Hepatocyte (in vitro differentiated cells): Measurements from ENCODE around the gene CASTOR1.

ENCODE experiments used
- EZH2 ChIP-seq: fragments of 200-600 bp; sonication (generic); IDR thresholded peaks from 2 replicates; pipeline ENCODE4 v1.6.1; 2016; ENCODE audit warnings: antibody characterized with exemption, mild to moderate bottlenecking, borderline replicate concordance
- EZH2phosphoT487 ChIP-seq: fragments of 200-600 bp; sonication (generic); IDR thresholded peaks from one replicate; pipeline ENCODE4 v1.6.1; 2018; ENCODE audit warnings: antibody characterized with exemption, mild to moderate bottlenecking, low read depth, moderate library complexity; ENCODE audit not compliant: unreplicated experiment, severe bottlenecking
- TF ChIP-seq, protein P1 (sequence below): fragments of 200-600 bp; sonication (generic); IDR thresholded peaks from 2 replicates; pipeline ENCODE4 v1.5.1; 2016; ENCODE audit warnings: antibody characterized with exemption, mild to moderate bottlenecking; ENCODE audit not compliant: poor library complexity

DNA sequence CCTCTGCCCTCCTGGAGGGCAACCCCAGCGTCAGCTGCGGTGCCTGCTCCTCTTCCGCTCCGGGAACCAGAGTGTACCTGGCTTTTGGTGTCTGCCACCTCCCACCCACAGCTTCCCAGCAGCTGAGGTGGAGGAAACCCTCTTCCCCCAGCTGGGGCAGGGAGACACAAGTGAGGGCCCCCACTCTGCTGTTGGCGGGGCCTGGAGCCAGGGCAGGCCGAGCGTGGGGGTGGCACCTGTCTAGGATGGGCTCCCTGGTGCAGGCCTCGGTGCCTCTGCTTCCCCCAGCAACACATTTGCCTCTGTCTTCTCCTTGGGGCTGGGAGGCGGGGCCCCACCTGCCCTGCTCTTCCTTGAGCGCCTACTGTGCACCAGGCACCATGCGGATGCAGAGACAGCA is 29.0 kb downstream of the CASTOR1 start:
- TF ChIP-seq, protein P1, sequence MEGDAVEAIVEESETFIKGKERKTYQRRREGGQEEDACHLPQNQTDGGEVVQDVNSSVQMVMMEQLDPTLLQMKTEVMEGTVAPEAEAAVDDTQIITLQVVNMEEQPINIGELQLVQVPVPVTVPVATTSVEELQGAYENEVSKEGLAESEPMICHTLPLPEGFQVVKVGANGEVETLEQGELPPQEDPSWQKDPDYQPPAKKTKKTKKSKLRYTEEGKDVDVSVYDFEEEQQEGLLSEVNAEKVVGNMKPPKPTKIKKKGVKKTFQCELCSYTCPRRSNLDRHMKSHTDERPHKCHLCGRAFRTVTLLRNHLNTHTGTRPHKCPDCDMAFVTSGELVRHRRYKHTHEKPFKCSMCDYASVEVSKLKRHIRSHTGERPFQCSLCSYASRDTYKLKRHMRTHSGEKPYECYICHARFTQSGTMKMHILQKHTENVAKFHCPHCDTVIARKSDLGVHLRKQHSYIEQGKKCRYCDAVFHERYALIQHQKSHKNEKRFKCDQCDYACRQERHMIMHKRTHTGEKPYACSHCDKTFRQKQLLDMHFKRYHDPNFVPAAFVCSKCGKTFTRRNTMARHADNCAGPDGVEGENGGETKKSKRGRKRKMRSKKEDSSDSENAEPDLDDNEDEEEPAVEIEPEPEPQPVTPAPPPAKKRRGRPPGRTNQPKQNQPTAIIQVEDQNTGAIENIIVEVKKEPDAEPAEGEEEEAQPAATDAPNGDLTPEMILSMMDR, result no peak
- TF ChIP-seq EZH2 (no peak), EZH2phosphoT487 (no peak)
